Adipose tissue (tissue), 3 donors: ENCODE results near the gene RSBN1. TPM values are rescaled to one million over a fixed set of nuclear protein-coding genes. Genes with fewer than 3 reads are reported as not detected.
A peak's percentile ranks its signal among the peaks of the same experiment; 100 is the strongest.
"Not testable (repeated sequence)": the region's sequence is repeated elsewhere in the genome, so short reads cannot be mapped to it uniquely, and the experiment has no call there.

ENCODE experiments used
- H3K27ac ChIP-seq: one replicate; pipeline ENCODE4 v1.5.1; 2013; ENCODE audit warnings: low read depth, low read length
- WGBS, 3 donors: extraction: QIAGEN DNeasy Blood & Tissue Kit; methylation state at CpG; one replicate each; pipeline ENCODE4 v1.1.7; 2013; 5-methylcytosine and 5-hydroxymethylcytosine counted together
- polyA plus RNA-seq, 3 donors: library from polyadenylated mRNA; stranded (reverse); fragments of 200-250 nt; gene quantifications; one replicate each; pipeline ENCODE4 v1.2.3, GENCODE V29; 2013
- donor health status: healthy with polysubstance abuse.
- donor health status: Bipolar disorder and iron deficiency.
- donor health status: healthy.

Gene RSBN1
- polyA plus RNA-seq, 3 donors = 3.6 to 5.6 (median 4.2) TPM

DNA sequence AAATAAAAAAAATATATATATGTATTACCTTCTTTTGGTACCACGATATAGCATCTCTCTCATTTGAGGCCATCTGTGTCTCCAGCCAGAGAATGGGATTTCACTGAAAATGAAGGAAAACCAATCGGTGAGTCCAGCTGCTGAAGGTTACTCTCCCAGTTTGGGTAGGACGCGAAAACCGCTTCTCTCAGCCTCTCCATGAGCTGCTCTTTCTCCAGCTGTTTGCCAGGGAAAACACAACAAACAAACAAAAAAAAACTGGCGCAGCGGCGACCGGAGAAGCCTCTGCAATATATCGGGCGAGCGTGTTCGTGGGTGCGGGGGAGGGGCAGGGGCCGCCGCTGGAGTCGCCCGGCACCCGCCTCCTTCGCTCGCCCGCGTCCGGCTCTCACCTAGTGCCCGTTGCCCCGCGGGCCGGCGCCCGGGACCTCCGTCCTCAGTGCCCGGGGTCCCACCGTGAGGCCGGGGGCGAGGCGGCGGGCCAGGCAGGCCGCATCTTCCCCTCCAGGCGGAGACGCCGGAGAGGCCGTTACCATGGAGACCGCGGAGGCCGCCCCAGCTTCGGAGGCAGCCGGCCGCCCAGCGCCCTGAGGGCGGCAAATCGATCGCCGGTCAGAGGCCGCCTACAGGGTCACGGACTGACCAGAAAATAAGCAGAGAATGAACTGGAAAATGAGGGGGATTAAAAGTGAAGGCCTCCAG is 53.5 kb downstream of the RSBN1 start:
- H3K27ac ChIP-seq = peak overlapping the region; percentile 94
- 0 to 1% (median 1%) methylated on average over 51 to 55 of the region's 55 CpGs for WGBS, 3 donors

DNA sequence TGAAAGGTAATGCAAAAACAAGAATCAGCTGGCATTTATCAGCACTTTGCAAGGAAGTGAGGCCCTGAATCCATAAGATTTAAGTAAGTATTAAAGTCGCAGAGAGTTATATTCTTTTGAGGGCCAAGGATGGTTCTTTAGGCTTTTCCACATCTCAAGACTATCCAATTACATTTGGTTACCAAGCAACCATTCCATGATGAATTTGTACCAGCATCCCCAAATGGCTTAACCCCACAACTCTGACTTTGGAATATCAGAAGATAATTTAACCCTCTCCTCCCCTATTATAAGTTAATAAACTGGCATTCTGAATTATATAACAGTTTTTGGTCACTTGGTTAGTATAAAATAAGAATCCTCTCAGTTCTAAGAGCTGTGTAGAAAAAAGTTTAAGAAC is 55.8 kb downstream of the RSBN1 start:
- no peak overlapping the region for H3K27ac ChIP-seq
- WGBS, 3 donors = 88 to 97% (median 97%) methylated on average over 1 of the region's 1 CpG

DNA sequence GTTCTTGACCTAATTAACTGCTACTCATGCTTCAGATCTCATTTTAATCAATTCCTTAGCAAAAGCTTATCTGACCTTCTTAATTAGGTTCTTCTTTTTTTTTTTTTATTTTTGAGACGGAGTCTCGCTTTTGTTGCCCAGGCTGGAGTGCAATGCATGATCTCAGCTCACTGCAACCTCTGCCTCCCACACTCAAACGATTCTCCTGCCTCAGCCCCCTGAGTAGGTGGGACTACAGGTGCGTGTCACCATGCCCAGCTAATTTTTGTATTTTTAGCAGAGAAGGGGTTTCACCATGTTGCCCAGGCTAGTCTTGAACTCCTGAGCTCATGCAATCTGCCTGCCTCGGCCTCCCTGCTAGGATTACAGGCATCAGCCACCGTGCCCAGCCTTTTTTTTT is 58.9 kb downstream of the RSBN1 start:
- WGBS, 3 donors = 91 to 95% (median 94%) methylated on average over 6 of the region's 6 CpGs
- H3K27ac ChIP-seq = not testable (repeated sequence)

DNA sequence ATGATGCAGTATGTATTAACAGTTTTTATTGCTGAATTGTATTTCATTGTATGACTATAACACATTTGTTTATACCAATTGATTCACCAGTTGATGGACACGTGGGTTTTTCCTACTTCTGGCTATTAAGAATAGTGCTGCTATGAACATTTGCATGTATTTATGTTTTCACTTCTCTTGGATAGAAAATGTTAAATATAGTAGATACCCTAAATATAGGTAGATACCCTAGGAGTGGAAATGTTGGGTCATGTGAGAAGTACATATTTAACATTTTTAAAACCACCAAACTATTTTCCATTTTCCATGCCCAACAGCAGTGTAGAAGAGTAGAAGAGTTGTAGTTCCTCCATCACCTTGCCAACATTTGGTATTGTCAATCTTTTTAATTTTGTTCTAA is 60.8 kb downstream of the RSBN1 start:
- no peak overlapping the region for H3K27ac ChIP-seq
- WGBS, 3 donors = 88 to 92% (median 91%) methylated on average over 1 of the region's 1 CpG

DNA sequence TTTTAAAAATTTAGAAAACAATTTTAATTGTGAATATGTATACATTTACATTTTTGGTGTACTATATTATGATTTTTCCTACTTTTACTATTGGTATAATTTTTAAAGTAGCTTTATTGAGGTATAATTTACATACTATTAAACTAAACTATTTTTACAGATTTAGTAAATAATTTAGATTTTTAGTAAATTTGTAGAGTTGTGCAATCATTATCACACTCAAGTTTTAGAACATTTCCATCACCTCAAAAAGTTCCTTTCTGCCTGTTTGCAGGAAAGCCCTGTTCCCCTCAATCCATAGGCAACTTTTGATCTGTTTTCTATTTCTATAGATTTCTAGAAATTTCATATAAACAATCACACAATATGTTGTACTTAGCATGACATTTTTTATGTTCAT is 61.2 kb downstream of the RSBN1 start:
- H3K27ac ChIP-seq = no peak overlapping the region

DNA sequence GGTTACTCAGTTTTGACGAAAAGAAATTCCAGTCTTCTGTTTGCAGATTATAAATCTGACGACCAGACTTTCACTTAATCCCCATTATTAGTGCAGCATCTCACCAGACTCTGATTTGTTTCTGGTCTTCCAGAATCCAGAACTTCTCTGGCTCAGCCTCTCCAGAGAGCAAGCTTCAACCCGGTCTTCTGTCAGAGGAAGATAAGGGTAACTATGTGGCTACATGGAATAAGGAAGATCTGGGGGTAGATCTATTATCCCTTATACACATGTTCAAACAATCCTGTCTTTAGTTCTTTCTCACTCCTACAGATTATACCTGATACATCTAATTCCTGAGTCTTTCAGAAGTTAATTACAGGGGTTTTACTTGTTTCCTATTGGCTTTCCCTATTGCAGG is 62.9 kb downstream of the RSBN1 start:
- 71 to 85% (median 84%) methylated on average over 3 of the region's 3 CpGs for WGBS, 3 donors

DNA sequence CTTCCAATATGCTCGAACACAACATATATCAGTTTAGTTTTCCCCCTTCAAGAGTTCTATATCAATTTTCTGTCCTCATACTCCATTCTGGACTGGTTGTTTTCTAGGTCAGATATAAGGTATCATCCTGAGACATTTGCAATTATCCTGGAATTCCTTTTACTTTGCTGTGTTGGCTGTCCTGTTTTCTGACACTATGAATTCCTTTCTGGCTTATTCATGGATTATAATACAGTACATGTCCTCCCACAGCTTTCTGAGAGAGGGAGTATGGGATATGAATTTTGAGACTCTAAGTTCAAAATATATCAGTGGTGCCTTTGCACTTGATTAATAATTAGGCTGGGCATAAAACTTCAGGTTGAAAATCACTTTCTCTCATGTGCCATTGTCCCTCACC is 64.9 kb downstream of the RSBN1 start:
- WGBS, 3 donors = 64 to 95% (median 68%) methylated on average over 1 of the region's 1 CpG
- no peak overlapping the region for H3K27ac ChIP-seq

More for the DNA sequence above, 62.9 kb downstream of the RSBN1 start:
- H3K27ac ChIP-seq = no peak overlapping the region

DNA sequence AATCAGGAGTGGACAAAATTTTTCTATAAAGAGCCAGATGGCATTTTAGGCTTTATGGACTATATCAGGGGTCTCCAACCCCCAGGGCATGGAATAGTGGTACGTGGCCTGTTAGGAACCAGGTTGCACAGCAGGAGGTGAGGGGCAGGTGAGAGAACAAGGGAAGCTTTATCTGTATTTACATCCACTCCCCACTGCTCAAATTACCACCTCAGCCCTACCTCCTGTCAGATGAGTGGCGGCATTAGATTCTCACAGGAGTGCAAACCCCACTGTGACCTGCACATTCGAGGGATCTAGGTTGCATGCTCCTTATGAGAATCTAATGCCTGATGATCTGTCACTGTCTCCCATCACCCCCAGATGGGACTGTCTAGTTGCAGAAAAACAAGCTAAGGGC is 66.9 kb downstream of the RSBN1 start:
- 88 to 95% (median 88%) methylated on average over 3 of the region's 3 CpGs for WGBS, 3 donors
- no peak overlapping the region for H3K27ac ChIP-seq

DNA sequence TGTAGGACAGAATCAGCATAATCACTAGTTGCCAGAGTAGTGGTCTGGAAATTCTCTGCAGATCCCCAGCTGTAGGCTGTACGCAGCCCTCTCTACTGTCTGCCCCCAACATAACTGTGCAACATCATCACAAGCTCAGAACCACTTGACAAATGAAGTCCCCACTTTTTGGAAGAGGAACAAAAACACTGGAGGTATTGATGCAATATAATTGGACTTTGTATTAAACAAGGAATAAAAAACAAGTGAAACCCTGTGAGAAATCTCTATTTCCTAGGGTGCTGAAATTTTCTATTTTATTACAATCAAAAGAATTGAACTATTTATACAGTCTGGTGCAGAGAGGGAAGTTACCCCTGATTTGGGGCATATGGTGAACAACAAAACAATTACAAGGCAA is 68.2 kb downstream of the RSBN1 start:
- WGBS, 3 donors = 87 to 96% (median 95%) methylated on average over 1 of the region's 1 CpG
- no peak overlapping the region for H3K27ac ChIP-seq

DNA sequence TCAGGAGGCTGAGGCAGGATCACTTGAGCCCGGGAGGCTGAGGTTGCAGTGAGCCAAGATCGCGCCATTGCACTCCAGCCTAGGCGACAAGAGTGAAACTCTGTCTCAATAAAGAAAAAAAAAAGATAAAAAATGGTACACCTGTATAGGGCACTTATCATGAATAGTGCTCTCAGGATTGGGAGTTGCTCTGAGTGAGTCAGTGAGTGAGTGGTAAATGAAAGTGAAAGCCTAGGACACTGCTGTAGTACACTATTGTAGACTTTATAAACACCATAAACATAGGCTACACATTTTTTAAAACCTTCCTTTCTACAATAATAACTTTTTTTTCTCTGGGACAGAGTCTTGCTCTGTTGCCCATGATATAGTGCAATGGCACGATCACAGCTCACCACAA is 69.8 kb downstream of the RSBN1 start:
- no peak overlapping the region for H3K27ac ChIP-seq
- WGBS, 3 donors = 95 to 98% (median 98%) methylated on average over 5 of the region's 5 CpGs

DNA sequence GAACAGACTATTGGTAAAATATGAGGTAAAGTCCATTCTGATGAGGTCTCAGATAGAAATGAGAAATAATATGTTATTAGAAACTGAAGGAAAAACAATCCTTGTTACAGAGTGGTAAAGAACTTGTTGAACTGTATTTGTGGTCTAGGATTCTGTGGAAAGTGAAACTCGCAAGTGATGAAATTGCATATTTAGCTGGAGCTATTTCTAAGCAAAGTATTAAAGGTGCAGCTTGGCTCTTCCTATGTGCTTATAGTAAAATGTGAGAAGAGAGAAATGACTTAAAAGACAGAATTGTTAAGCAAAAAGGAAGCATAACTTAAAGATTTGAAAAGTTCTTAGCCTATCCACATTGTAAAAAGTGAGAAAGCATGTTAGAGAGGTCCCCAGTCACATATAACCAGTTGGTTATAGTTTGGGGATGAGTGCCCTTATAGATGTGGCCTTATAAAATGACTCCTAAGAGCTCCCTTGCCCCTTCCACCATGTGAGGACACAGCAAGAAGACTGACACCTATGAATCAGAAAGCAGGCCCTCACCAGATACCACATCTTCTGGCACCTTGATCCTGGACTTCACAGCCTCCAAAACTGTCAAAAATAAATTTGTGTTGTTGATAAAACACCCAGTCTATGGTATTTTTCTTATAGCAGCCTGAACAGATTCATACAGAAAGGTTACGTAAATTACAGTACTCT is 77.8 kb downstream of the RSBN1 start:
- WGBS, 3 donors = 87 to 97% (median 94%) methylated on average over 2 of the region's 2 CpGs
- no peak overlapping the region for H3K27ac ChIP-seq

DNA sequence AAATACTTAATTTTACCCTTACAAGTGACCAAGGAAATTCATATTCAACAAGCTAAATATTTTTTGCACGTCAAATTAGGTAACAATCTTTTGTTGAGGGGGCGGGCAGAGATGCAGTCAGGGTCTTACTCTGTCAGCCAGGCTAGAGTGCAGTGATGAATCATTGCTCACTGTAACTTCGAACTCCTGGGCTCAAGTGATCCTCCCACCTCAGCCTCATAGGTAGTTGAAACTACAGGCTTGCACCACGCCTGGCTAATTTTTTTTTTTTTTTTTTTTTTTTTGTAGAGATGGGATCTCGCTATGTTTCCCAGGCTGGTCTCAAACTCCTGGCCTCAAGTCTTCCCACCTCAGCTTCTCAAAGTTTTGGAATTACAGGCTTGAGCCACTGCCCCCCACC is 79.5 kb downstream of the RSBN1 start:
- no peak overlapping the region for H3K27ac ChIP-seq
- WGBS, 3 donors = 88 to 91% (median 91%) methylated on average over 5 of the region's 5 CpGs

DNA sequence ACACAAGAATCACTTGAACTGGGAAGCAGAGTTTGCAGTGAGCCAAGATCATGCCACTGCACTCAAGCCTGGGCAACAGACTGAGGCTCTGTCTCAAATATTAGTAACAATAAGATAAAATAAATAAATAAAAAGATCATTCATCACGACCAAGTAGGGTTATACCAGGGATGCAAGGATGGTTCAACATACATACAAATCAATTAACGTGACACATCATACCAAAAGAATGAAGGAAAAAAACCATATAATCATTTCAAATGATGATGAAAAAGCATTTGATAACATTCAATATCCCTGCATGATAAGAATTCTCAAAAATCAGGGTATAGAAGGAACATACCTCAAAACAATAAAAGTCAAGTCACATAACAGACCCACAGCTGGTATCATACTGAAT is 91.3 kb downstream of the RSBN1 start:
- no peak overlapping the region for H3K27ac ChIP-seq
- WGBS, 3 donors = 96 to 99% (median 97%) methylated on average over 2 of the region's 2 CpGs

DNA sequence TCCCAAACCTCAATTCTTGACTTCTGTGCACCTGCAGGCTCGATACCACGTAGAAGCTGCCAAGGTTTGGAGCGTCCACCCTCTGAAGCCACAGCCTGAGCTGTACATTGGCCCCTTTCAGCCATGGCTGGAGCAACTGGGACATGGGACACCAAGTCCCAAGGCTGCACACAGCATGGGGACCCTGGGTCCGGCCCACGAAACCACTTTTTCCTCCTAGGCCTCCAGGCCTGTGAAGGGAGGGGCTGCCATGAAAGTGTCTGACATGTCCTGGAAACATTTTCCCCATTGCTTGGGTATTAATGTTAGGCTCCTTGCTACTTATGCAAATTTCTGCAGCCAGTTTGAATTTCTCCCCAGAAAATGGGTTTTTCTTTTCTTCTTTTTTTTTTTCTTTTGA is 93.7 kb downstream of the RSBN1 start:
- 99 to 100% (median 99%) methylated on average over 5 of the region's 5 CpGs for WGBS, 3 donors
- H3K27ac ChIP-seq = not testable (repeated sequence)

DNA sequence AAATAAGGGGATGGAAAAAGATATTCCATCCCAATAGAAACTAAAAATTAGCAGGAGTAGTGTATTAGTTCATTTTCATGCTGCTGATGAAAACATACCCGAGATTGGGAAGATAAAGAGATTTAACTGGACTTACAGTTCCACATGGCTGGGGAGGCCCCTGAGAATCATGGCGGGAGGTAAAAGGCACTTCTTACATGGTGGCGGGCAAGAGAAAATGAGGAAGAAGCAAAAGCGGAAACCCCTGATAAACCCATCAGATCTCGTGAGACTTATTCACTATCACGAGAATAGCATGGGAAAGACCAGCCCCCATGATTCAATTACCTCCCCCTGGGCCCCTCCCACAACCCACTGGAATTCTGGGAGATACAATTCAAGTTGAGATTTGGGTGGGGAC is 94.8 kb downstream of the RSBN1 start:
- H3K27ac ChIP-seq = not testable (repeated sequence)
- 96 to 99% (median 98%) methylated on average over 6 of the region's 6 CpGs for WGBS, 3 donors

DNA sequence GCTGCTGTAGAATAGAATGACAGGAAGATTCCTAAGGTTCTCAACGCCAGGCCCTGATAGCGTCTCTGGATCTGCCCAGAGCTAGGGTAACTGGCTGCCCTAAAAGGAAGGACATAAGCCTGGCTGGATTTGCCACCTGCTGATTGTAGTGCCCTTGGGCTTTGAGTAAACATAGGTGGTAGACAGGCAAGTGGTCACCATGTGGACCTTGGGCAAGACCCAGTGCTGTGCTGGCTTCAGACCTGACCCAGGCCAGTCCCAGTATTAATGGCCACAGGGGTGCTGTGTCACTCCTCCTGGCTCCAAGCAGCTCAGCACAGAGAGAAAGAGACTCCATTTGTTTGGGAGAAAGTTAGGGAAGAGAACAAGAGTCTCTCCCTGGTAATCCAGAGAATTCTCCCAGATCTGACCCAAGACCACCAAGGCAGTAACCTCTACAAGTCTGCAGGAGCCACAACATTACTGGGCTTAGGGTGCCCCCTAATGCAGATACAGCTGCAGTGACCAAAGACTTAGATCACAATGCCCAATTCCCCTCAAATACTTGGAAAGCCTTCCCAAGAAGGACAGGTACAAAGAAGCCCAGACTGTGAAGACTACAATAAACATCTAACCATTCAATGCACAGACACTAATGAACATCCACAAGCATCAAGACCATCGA is 97.5 kb downstream of the RSBN1 start:
- 72 to 99% (median 91%) methylated on average over 3 of the region's 3 CpGs for WGBS, 3 donors
- H3K27ac ChIP-seq = no peak overlapping the region
